ENCODE measurements around the gene CGN. TPM values are rescaled to one million over a fixed set of nuclear protein-coding genes. Genes with fewer than 3 reads are reported as not detected.

The CGN gene
- total and polyA plus RNA-seq, 2 of the 13 experiments (the other 11 are each of a cell fraction or from before 2014, with no cell fraction given) = 0.75 to 0.81 TPM

- TF ChIP-seq, protein P1, sequence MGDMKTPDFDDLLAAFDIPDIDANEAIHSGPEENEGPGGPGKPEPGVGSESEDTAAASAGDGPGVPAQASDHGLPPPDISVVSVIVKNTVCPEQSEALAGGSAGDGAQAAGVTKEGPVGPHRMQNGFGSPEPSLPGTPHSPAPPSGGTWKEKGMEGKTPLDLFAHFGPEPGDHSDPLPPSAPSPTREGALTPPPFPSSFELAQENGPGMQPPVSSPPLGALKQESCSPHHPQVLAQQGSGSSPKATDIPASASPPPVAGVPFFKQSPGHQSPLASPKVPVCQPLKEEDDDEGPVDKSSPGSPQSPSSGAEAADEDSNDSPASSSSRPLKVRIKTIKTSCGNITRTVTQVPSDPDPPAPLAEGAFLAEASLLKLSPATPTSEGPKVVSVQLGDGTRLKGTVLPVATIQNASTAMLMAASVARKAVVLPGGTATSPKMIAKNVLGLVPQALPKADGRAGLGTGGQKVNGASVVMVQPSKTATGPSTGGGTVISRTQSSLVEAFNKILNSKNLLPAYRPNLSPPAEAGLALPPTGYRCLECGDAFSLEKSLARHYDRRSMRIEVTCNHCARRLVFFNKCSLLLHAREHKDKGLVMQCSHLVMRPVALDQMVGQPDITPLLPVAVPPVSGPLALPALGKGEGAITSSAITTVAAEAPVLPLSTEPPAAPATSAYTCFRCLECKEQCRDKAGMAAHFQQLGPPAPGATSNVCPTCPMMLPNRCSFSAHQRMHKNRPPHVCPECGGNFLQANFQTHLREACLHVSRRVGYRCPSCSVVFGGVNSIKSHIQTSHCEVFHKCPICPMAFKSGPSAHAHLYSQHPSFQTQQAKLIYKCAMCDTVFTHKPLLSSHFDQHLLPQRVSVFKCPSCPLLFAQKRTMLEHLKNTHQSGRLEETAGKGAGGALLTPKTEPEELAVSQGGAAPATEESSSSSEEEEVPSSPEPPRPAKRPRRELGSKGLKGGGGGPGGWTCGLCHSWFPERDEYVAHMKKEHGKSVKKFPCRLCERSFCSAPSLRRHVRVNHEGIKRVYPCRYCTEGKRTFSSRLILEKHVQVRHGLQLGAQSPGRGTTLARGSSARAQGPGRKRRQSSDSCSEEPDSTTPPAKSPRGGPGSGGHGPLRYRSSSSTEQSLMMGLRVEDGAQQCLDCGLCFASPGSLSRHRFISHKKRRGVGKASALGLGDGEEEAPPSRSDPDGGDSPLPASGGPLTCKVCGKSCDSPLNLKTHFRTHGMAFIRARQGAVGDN (CRISPR knock-in tag; IDR thresholded peaks at IDR 0.05) = peak; percentile 83
- TF ChIP-seq ZNF7 (CRISPR knock-in tag; IDR thresholded peaks at IDR 0.05) (no peak), ZNF850 (CRISPR knock-in tag; conservative IDR thresholded peaks at IDR 0.05) (no peak), ELF4 (CRISPR knock-in tag; IDR thresholded peaks at IDR 0.05; ENCODE audit: borderline replicate concordance) (no peak), ATF1 (CRISPR knock-in tag; IDR thresholded peaks at IDR 0.05) (no peak), ZNF337 (CRISPR knock-in tag; IDR thresholded peaks at IDR 0.05; ENCODE audit: borderline replicate concordance, low read depth) (peak; percentile 80; the same call in 1 of the 2 replicates), ZKSCAN5 (CRISPR knock-in tag; IDR thresholded peaks at IDR 0.05) (peak; percentile 75; the same call in 1 of the 2 replicates), SALL2 (CRISPR knock-in tag; IDR thresholded peaks at IDR 0.05) (peak; percentile 50; the same call in 1 of the 2 replicates), DR1 (CRISPR knock-in tag; IDR thresholded peaks at IDR 0.05) (peak; percentile 100), STAG1 (CRISPR knock-in tag; IDR thresholded peaks at IDR 0.05) (peak; percentile 15; the same call in 1 of the 2 replicates), NR2F6 (IDR thresholded peaks at IDR 0.05) (no peak), NR2F6 (CRISPR knock-in tag; IDR thresholded peaks at IDR 0.05) (peak; percentile 26; the same call in 1 of the 2 replicates), ZBTB8A (CRISPR knock-in tag; IDR thresholded peaks at IDR 0.05; ENCODE audit: borderline replicate concordance, low read depth) (peak; percentile 59; the same call in 1 of the 2 replicates), ZNF772 (CRISPR knock-in tag; IDR thresholded peaks at IDR 0.05) (peak; percentile 85), DRAP1 (CRISPR knock-in tag; IDR thresholded peaks at IDR 0.05) (peak; percentile 100), ZNF709 (CRISPR knock-in tag; IDR thresholded peaks at IDR 0.05) (peak; percentile 51), SMAD1 (CRISPR knock-in tag; IDR thresholded peaks at IDR 0.05; ENCODE audit: borderline replicate concordance, low read depth) (no peak), PPARG (CRISPR knock-in tag; conservative IDR thresholded peaks at IDR 0.05) (no peak)
- TF ChIP-seq, protein P2, sequence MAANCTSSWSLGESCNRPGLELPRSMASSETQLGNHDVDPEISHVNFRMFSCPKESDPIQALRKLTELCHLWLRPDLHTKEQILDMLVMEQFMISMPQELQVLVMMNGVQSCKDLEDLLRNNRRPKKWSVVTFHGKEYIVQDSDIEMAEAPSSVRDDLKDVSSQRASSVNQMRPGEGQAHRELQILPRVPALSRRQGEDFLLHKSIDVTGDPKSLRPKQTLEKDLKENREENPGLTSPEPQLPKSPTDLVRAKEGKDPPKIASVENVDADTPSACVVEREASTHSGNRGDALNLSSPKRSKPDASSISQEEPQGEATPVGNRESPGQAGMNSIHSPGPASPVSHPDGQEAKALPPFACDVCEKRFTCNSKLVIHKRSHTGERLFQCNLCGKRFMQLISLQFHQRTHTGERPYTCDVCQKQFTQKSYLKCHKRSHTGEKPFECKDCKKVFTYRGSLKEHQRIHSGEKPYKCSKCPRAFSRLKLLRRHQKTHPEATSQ (CRISPR knock-in tag; IDR thresholded peaks at IDR 0.05; ENCODE audit: borderline replicate concordance) = peak; percentile 91
- TF ChIP-seq, protein P3, sequence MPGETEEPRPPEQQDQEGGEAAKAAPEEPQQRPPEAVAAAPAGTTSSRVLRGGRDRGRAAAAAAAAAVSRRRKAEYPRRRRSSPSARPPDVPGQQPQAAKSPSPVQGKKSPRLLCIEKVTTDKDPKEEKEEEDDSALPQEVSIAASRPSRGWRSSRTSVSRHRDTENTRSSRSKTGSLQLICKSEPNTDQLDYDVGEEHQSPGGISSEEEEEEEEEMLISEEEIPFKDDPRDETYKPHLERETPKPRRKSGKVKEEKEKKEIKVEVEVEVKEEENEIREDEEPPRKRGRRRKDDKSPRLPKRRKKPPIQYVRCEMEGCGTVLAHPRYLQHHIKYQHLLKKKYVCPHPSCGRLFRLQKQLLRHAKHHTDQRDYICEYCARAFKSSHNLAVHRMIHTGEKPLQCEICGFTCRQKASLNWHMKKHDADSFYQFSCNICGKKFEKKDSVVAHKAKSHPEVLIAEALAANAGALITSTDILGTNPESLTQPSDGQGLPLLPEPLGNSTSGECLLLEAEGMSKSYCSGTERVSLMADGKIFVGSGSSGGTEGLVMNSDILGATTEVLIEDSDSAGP (CRISPR knock-in tag; IDR thresholded peaks at IDR 0.05; ENCODE audit: borderline replicate concordance) = peak; percentile 80; the same call in 1 of the 2 replicates
Observed at GRCh38 chr1:151540021-151540981, 29.1 kb downstream of the CGN start, which contains the start of gene TUFT1 (continued).
